IMR-90 (cell line): Measurements from ENCODE around the gene ALS2. TPM values are rescaled to one million over a fixed set of nuclear protein-coding genes. Genes with fewer than 3 reads are reported as not detected.

Experiments
- ATAC-seq: fragments of 200-7000 bp; cut with Tn5 transposase; 2 replicates; pipeline ENCODE4 v1.9.1; 2020; ENCODE audit warnings: low read depth, mild to moderate bottlenecking, moderate library complexity
- BruUV-seq: library from RNA; stranded (reverse); fragments of 400-500 nt; replicated peaks from 2 replicates; lab custom pipeline; 2021; lab: Mats Ljungman, UMichigan
- CTCF ChIA-PET: fragments of 300-600 bp; formaldehyde crosslinking; extraction: SDS; loops from one replicate; lab custom pipeline; 2021; ENCODE audit warnings: antibody characterized with exemption; lab: Yijun Ruan, JAX
- POLR2A ChIA-PET: fragments of 300-600 bp; sonication (Branson Sonifier 250); formaldehyde crosslinking; loops from one replicate; lab custom pipeline; 2022; ENCODE audit warnings: antibody characterized with exemption; ENCODE audit not compliant: unreplicated experiment; lab: Charles Lee
- DNase-seq: peaks from one replicate; pipeline ENCODE4 v3.0.0; 2013
- H2AFZ ChIP-seq: replicated peaks from 2 replicates; pipeline ENCODE3; 2013; ENCODE audit warnings: low read length, mild to moderate bottlenecking; ENCODE audit not compliant: poor library complexity
- H2AK5ac ChIP-seq: 2 replicates; pipeline ENCODE4 v1.6.1; 2013; ENCODE audit warnings: low read depth, low read length, inconsistent platforms
- H2AK9ac ChIP-seq: replicated peaks from 2 replicates; pipeline ENCODE3; 2013; ENCODE audit warnings: mild to moderate bottlenecking, low read depth, low read length, moderate library complexity; ENCODE audit not compliant: poor library complexity
- H2BK120ac ChIP-seq: 2 replicates; pipeline ENCODE4 v1.6.1; 2013; ENCODE audit warnings: low read depth, low read length, inconsistent platforms
- H2BK15ac ChIP-seq: 3 replicates; pipeline ENCODE4 v1.6.1; 2013; ENCODE audit warnings: low read depth, low read length, inconsistent platforms
- H2BK20ac ChIP-seq: 2 replicates; pipeline ENCODE4 v1.6.1; 2013; ENCODE audit warnings: low read depth, mild to moderate bottlenecking, inconsistent platforms, low read length, moderate library complexity
- H2BK5ac ChIP-seq: 2 replicates; pipeline ENCODE4 v1.6.1; 2013; ENCODE audit warnings: mild to moderate bottlenecking, low read depth, low read length, inconsistent platforms; ENCODE audit not compliant: poor library complexity, severe bottlenecking
- H3K14ac ChIP-seq: replicated peaks from 2 replicates; pipeline ENCODE4 v1.6.1; 2013; ENCODE audit warnings: low read depth, low read length, inconsistent platforms
- H3K18ac ChIP-seq: 2 replicates; pipeline ENCODE4 v1.6.1; 2013; ENCODE audit warnings: low read depth, low read length, control low read depth
- H3K23ac ChIP-seq: 2 replicates; pipeline ENCODE4 v1.6.1; 2013; ENCODE audit warnings: low read depth, low read length, inconsistent platforms
- H3K27ac ChIP-seq: 2 replicates; pipeline ENCODE4 v1.5.1; 2013; ENCODE audit warnings: mild to moderate bottlenecking, control low read depth, low read length; ENCODE audit not compliant: insufficient read depth
- H3K27me3 ChIP-seq: 2 replicates; pipeline ENCODE4 v1.6.1; 2013; ENCODE audit warnings: low read length; ENCODE audit not compliant: control insufficient read depth, insufficient read depth
- H3K36me3 ChIP-seq: 2 replicates; pipeline ENCODE4 v1.6.1; 2013; ENCODE audit warnings: low read length, mixed read lengths; ENCODE audit not compliant: control insufficient read depth, insufficient read depth
- H3K4ac ChIP-seq: 2 replicates; pipeline ENCODE4 v1.6.1; 2013; ENCODE audit warnings: low read depth, low read length, inconsistent platforms
- H3K4me1 ChIP-seq: 2 replicates; pipeline ENCODE4 v1.6.1; 2013; ENCODE audit warnings: low read length, mixed read lengths; ENCODE audit not compliant: control insufficient read depth, insufficient read depth
- H3K4me2 ChIP-seq: 2 replicates; pipeline ENCODE4 v1.6.1; 2013; ENCODE audit warnings: low read depth, mild to moderate bottlenecking, control low read depth, low read length, moderate library complexity
- H3K4me3 ChIP-seq: 2 replicates; pipeline ENCODE4 v1.5.1; 2013; ENCODE audit warnings: low read depth, mild to moderate bottlenecking, control low read depth, low read length, moderate library complexity; ENCODE audit not compliant: insufficient read depth
- H3K56ac ChIP-seq: 2 replicates; pipeline ENCODE4 v1.6.1; 2013; ENCODE audit warnings: low read length, inconsistent platforms; ENCODE audit not compliant: insufficient read depth; ENCODE audit errors: extremely low read depth
- H3K79me1 ChIP-seq, 2 experiments: 2 replicates each; pipeline ENCODE4 v1.6.1; 2013; ENCODE audit warnings: low read length in 2 of 2, inconsistent platforms in 1 of 2, low read depth in 1 of 2
- H3K9ac ChIP-seq: 2 replicates; pipeline ENCODE4 v1.6.1; 2013; ENCODE audit warnings: low read depth, low read length, control low read depth
- H3K9me1 ChIP-seq: 2 replicates; pipeline ENCODE4 v1.6.1; 2013; ENCODE audit warnings: low read length, inconsistent platforms; ENCODE audit not compliant: insufficient read depth
- H3K9me3 ChIP-seq: 2 replicates; pipeline ENCODE4 v1.6.1; 2013; ENCODE audit warnings: low read length; ENCODE audit not compliant: control insufficient read depth, insufficient read depth
- H4K20me1 ChIP-seq: 2 replicates; pipeline ENCODE4 v1.6.1; 2013; ENCODE audit warnings: low read length, inconsistent platforms; ENCODE audit not compliant: insufficient read depth
- H4K5ac ChIP-seq: 2 replicates; pipeline ENCODE4 v1.6.1; 2013; ENCODE audit warnings: mild to moderate bottlenecking, low read depth, low read length, control low read depth
- H4K8ac ChIP-seq, 2 experiments: 2 replicates each; pipeline ENCODE4 v1.6.1; 2013; ENCODE audit warnings: low read depth in 2 of 2, low read length in 2 of 2, control low read depth in 1 of 2, inconsistent platforms in 1 of 2
- H4K91ac ChIP-seq: 2 replicates; pipeline ENCODE4 v1.6.1; 2013; ENCODE audit warnings: low read depth, low read length, inconsistent platforms; ENCODE audit not compliant: insufficient read depth
- MAFK ChIP-seq: IDR thresholded peaks from 2 replicates; pipeline ENCODE4 v1.6.1; 2012; ENCODE audit warnings: low read depth, low read length, improper control_type of control experiment
- SMC3 ChIP-seq: fragments of 150-350 bp; IDR thresholded peaks from 2 replicates; pipeline ENCODE4 v1.6.1; 2016; ENCODE audit warnings: low read depth, mild to moderate bottlenecking, antibody characterized with exemption, low read length, moderate library complexity
- WGBS, 2 experiments: methylation state at CpG; one replicate each; pipeline versions ENCODE4 v1.1.5 to v1.1.7; 2013; ENCODE audit warnings: missing lambda C conversion rate in 2 of 2; ENCODE audit not compliant: insufficient read length in 1 of 2; ENCODE audit errors: extremely low coverage in 2 of 2; 5-methylcytosine and 5-hydroxymethylcytosine counted together
- dilution Hi-C: fragments of 300-500 bp; cut with HindIII; formaldehyde crosslinking; loops from one replicate; pipeline ENCODE4 v1.14.3; 2018; ENCODE audit warnings: low sequenced_read_pairs; ENCODE audit not compliant: unreplicated experiment
- in situ Hi-C: fragments of 300-500 bp; cut with MboI; formaldehyde crosslinking; loops from 3 replicates; pipeline ENCODE4 v1.14.3; 2019; ENCODE audit warnings: low sequenced_read_pairs, inconsistent platforms, mixed read lengths
- intact Hi-C: fragments of 100-400 bp; cut with micrococcal nuclease; formaldehyde crosslinking; loops from 2 replicates; pipeline ENCODE4 v1.10.0; 2022
- polyA plus RNA-seq, 3 experiments: library from polyadenylated mRNA; depleted of rRNA; stranded (reverse); fragments of >200 nt; gene quantifications; 2 replicates each; pipeline ENCODE4 v1.2.3, GENCODE V29; 2012; ENCODE audit warnings: low replicate concordance in 1 of 3
- total RNA-seq: library from RNA; depleted of rRNA; stranded (reverse); fragments of >200 nt; gene quantifications from 2 replicates; pipeline ENCODE4 v1.2.3, GENCODE V29; 2012

ALS2 gene
- total and polyA plus RNA-seq, 2 of the 4 experiments (the other 2 are of a cell fraction) = 14.4 to 42.3 TPM

DNA sequence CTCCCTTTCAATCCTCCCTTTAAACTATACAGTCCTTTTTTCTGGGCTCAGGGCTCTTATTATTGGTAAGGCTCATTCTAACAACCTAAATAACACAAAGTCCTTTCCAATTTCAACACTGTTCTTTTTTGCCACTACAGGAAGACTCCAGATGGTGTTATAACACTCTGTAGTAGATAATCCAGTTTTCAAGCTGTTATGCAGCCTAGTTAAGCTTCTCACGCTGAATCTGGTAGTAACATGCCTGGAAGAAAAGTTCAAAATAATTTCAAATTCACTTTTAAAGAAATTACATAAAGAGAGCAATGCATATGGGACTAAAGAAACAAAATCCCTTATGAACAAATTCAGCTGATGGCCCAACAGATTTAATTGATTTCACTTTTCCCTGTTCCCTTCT, 79.1 kb downstream of the ALS2 start:
- BruUV-seq = no TSS peak
- no peak overlapping the region for H2BK120ac ChIP-seq
- H3K23ac ChIP-seq = no peak overlapping the region
- in situ Hi-C loops = no loop called here
- H3K4ac ChIP-seq = no peak overlapping the region
- no peak overlapping the region for H4K8ac ChIP-seq
- no peak overlapping the region for H3K14ac ChIP-seq
- H3K4me3 ChIP-seq = no peak overlapping the region
- ChIA-PET POLR2A (interaction anchor here (0.6 kb wide), 1 partner anchor 122 kb away, joined by 8 read pairs; no protein-coding TSS in a partner anchor), CTCF (interaction anchor here (1.7 kb wide), 1 partner anchor 8 kb away, joined by 4 read pairs; no protein-coding TSS in a partner anchor)
- H3K56ac ChIP-seq = no peak overlapping the region
- H3K36me3 ChIP-seq = peaks cover 8% of the 10 kb centered on the region
- H4K20me1 ChIP-seq = no peaks in the 10 kb centered on the region
- dilution Hi-C loops = no loop called here
- no peak overlapping the region for H3K9ac ChIP-seq
- no peak overlapping the region for H2BK20ac ChIP-seq
- intact Hi-C loops = loop anchor here (10.0 kb wide), 1 partner anchor 467 kb away; no protein-coding TSS in a partner anchor
- H3K4me2 ChIP-seq = no peak overlapping the region
- no peaks in the 10 kb centered on the region for H3K27me3 ChIP-seq
- no peak overlapping the region for H3K27ac ChIP-seq
- ATAC-seq (no peak), DNase-seq (no peak)
- H3K79me1 ChIP-seq = peaks cover 0 to 8% of the 10 kb centered on the region in 2 experiments; a peak in 1 of 4 replicates
- no peak overlapping the region for H2BK5ac ChIP-seq
- H3K9me1 ChIP-seq = peaks cover 9% of the 10 kb centered on the region
- no peak overlapping the region for H2BK15ac ChIP-seq
- H3K4me1 ChIP-seq = peaks cover 21% of the 10 kb centered on the region
- H3K18ac ChIP-seq = no peak overlapping the region
- no peak overlapping the region for H4K91ac ChIP-seq
- no peak overlapping the region for H2AK9ac ChIP-seq
- no peak overlapping the region for H4K5ac ChIP-seq
- TF ChIP-seq MAFK (no peak), SMC3 (no peak)
- H2AFZ ChIP-seq = no peak overlapping the region
- no CpG with 5 or more reads among the region's 1 CpG for WGBS, 2 experiments
- no peak overlapping the region for H2AK5ac ChIP-seq
- no peaks in the 10 kb centered on the region for H3K9me3 ChIP-seq
